Esophagus muscularis mucosa (tissue), 3 donors: ENCODE data around the gene DNAJC15.

Experiments used
- POLR2A ChIP-seq: fragments of 450-650 bp; IDR thresholded peaks from one replicate; pipeline ENCODE4 v1.6.1; 2017; ENCODE audit warnings: antibody characterized with exemption, moderate library complexity, mild to moderate bottlenecking, low read depth
- TF ChIP-seq, protein P1 (sequence below), 3 experiments: fragments of 200-600 bp in 2 of 3; fragments of 450-650 bp in 1 of 3; sonication (generic) in 2 of 3; IDR thresholded peaks; one replicate each; pipeline ENCODE4 v1.5.1; 2017 to 2019; ENCODE audit warnings: antibody characterized with exemption in 3 of 3, mild to moderate bottlenecking in 2 of 3, moderate library complexity in 1 of 3

DNA sequence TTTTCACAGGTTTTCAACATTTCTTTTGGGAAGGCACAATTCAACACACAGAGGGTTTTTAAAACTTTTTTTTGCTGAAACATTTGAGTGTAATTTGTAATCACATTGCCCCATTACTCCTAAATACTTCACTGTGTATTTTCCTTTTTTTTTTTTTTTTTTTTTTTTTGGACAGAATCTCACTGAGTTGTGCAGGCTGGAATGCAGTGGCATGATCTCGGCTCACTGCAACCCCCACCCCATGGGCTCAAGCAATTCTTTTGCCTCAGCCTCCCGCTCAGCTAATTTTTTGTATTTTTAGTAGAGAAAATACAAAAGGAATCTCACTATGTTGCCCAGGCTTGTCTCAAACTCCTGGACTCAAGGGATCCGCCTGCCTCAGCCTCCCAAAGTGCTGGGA, 14.8 kb upstream of the DNAJC15 start:
- TF ChIP-seq, protein P1, sequence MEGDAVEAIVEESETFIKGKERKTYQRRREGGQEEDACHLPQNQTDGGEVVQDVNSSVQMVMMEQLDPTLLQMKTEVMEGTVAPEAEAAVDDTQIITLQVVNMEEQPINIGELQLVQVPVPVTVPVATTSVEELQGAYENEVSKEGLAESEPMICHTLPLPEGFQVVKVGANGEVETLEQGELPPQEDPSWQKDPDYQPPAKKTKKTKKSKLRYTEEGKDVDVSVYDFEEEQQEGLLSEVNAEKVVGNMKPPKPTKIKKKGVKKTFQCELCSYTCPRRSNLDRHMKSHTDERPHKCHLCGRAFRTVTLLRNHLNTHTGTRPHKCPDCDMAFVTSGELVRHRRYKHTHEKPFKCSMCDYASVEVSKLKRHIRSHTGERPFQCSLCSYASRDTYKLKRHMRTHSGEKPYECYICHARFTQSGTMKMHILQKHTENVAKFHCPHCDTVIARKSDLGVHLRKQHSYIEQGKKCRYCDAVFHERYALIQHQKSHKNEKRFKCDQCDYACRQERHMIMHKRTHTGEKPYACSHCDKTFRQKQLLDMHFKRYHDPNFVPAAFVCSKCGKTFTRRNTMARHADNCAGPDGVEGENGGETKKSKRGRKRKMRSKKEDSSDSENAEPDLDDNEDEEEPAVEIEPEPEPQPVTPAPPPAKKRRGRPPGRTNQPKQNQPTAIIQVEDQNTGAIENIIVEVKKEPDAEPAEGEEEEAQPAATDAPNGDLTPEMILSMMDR (IDR thresholded peaks at IDR 0.05) = no peak
- no peak for TF ChIP-seq POLR2A
